HCT116 (cell line): ENCODE measurements around the gene FGD5. TPM values are rescaled to one million over a fixed set of nuclear protein-coding genes. Genes with fewer than 3 reads are reported as not detected.

Source experiments
- ATAC-seq: fragments of 200-7000 bp; cut with Tn5 transposase; 2 replicates; pipeline ENCODE4 v1.9.1; 2020; ENCODE audit warnings: mild to moderate bottlenecking, moderate library complexity
- BruUV-seq: library from RNA; stranded (reverse); fragments of 400-500 nt; replicated peaks from 2 replicates; lab custom pipeline; 2021; lab: Mats Ljungman, UMichigan
- CTCF ChIA-PET: fragments of 300-600 bp; sonication (Branson Sonifier 250); formaldehyde crosslinking; loops from one replicate; lab custom pipeline; 2021; ENCODE audit warnings: antibody characterized with exemption; lab: Charles Lee
- POLR2A ChIA-PET: fragments of 300-600, 350-600 bp; sonication (Branson Sonifier 250); formaldehyde crosslinking; loops from one replicate; lab custom pipeline; 2021; ENCODE audit warnings: antibody characterized with exemption; lab: Charles Lee
- RAD21 ChIA-PET, 2 experiments: fragments of 300-600 bp; sonication (Branson Sonifier 250); formaldehyde crosslinking; loops; one replicate each; lab custom pipeline; 2023; ENCODE audit warnings: low total read pairs in 2 of 2; ENCODE audit not compliant: uncharacterized antibody in 2 of 2, unreplicated experiment in 2 of 2, low non-redundant PET in 1 of 2; lab: Charles Lee
- DNase-seq: peaks from one replicate; pipeline ENCODE4 v3.0.0-alpha.2; 2010; ENCODE audit warnings: low read depth, low spot score
- H2AFZ ChIP-seq: fragments of 200-600 bp; shearing (Covaris generic), sonication (generic); 2 replicates; pipeline ENCODE4 v1.6.1; 2017; ENCODE audit warnings: low read depth, mixed run types, mixed read lengths, antibody characterized with exemption, low read length; ENCODE audit not compliant: poor library complexity, severe bottlenecking
- H3K27ac ChIP-seq: 2 replicates; pipeline ENCODE4 v1.5.1; 2012; ENCODE audit warnings: low read depth, low read length
- H3K27me3 ChIP-seq: fragments of 200-600 bp; sonication (generic); 2 replicates; pipeline ENCODE4 v1.6.1; 2016; ENCODE audit warnings: mixed run types, low read length, mixed read lengths; ENCODE audit not compliant: insufficient read depth
- H3K36me3 ChIP-seq, 2 experiments: fragments of 200-500 bp in 1 of 2; fragments of 200-600 bp in 1 of 2; sonication (Bioruptor generic) in 1 of 2; sonication (generic) in 1 of 2; 2 replicates each; pipeline versions ENCODE4 v1.5.1 to v1.6.1; 2014 to 2016; ENCODE audit warnings: low read length in 2 of 2, inconsistent platforms in 1 of 2, mixed read lengths in 1 of 2, mixed run types in 1 of 2; ENCODE audit not compliant: insufficient read depth in 2 of 2, control insufficient read depth in 1 of 2
- H3K4me1 ChIP-seq, 2 experiments: fragments of 200-600 bp in 1 of 2; sonication (generic) in 1 of 2; 2 replicates each; pipeline versions ENCODE4 v1.5.1 to v1.6.1; 2012 to 2017; ENCODE audit warnings: low read length in 2 of 2, inconsistent platforms in 1 of 2, mild to moderate bottlenecking in 1 of 2, mixed read lengths in 1 of 2, mixed run types in 1 of 2, moderate library complexity in 1 of 2; ENCODE audit not compliant: insufficient read depth in 2 of 2, control insufficient read depth in 1 of 2
- H3K4me2 ChIP-seq: fragments of 200-600 bp; sonication (generic); 2 replicates; pipeline ENCODE4 v1.6.1; 2017; ENCODE audit warnings: mixed run types, low read length, mixed read lengths
- H3K4me3 ChIP-seq, 2 experiments: fragments of 200-600 bp in 1 of 2; sonication (generic) in 1 of 2; replicated peaks in 1 of 2; 2 replicates each; pipeline ENCODE4 v1.5.1; 2011 to 2016; ENCODE audit warnings: low read length in 2 of 2, control low read depth in 1 of 2, low read depth in 1 of 2, mild to moderate bottlenecking in 1 of 2, mixed read lengths in 1 of 2, mixed run types in 1 of 2
- H3K79me2 ChIP-seq: fragments of 200-600 bp; sonication (generic); 2 replicates; pipeline ENCODE4 v1.6.1; 2017; ENCODE audit warnings: mild to moderate bottlenecking, mixed run types, low read length, moderate library complexity, mixed read lengths; ENCODE audit not compliant: insufficient read depth
- H3K9ac ChIP-seq: fragments of 200-600 bp; sonication (generic); 2 replicates; pipeline ENCODE4 v1.6.1; 2016; ENCODE audit warnings: low read length, mixed read lengths
- H3K9me2 ChIP-seq: fragments of 200-600 bp; sonication (generic), shearing (Covaris generic); 2 replicates; pipeline ENCODE4 v1.6.1; 2017; ENCODE audit warnings: mixed run types, mild to moderate bottlenecking, moderate library complexity; ENCODE audit not compliant: insufficient read depth
- H3K9me3 ChIP-seq, 2 experiments: fragments of 200-500 bp in 1 of 2; fragments of 200-600 bp in 1 of 2; sonication (Bioruptor generic) in 1 of 2; sonication (generic) in 1 of 2; 2 replicates each; pipeline ENCODE4 v1.6.1; 2014 to 2017; ENCODE audit warnings: low read length in 2 of 2, mixed read lengths in 2 of 2, inconsistent platforms in 1 of 2, low read depth in 1 of 2, mild to moderate bottlenecking in 1 of 2, mixed run types in 1 of 2, moderate library complexity in 1 of 2; ENCODE audit not compliant: control insufficient read depth in 1 of 2, insufficient read depth in 1 of 2
- H4K20me1 ChIP-seq: fragments of 200-600 bp; sonication (generic), shearing (Covaris generic); 2 replicates; pipeline ENCODE4 v1.6.1; 2017; ENCODE audit warnings: mixed run types, mild to moderate bottlenecking, moderate library complexity; ENCODE audit not compliant: insufficient read depth
- CBX3 ChIP-seq: IDR thresholded peaks from 2 replicates; pipeline ENCODE4 v1.6.1; 2012; ENCODE audit warnings: low read depth
- CEBPB ChIP-seq: IDR thresholded peaks from 2 replicates; pipeline ENCODE4 v1.6.1; 2012; ENCODE audit warnings: low read depth
- EGR1 ChIP-seq: IDR thresholded peaks from 2 replicates; pipeline ENCODE4 v1.6.1; 2012; ENCODE audit warnings: low read depth
- ELF1 ChIP-seq: IDR thresholded peaks from 2 replicates; pipeline ENCODE4 v1.6.1; 2012; ENCODE audit warnings: low read depth, borderline replicate concordance
- JUND ChIP-seq: IDR thresholded peaks from 2 replicates; pipeline ENCODE4 v1.6.1; 2012
- POLR2A ChIP-seq: IDR thresholded peaks from 2 replicates; pipeline ENCODE4 v1.7.0; 2011; ENCODE audit warnings: borderline replicate concordance; ENCODE audit not compliant: insufficient read depth, insufficient read length; ENCODE audit errors: extremely low read depth
- POLR2AphosphoS5 ChIP-seq: IDR thresholded peaks from 2 replicates; pipeline ENCODE4 v1.6.1; 2011; ENCODE audit warnings: mild to moderate bottlenecking, low read depth, low read length, moderate library complexity
- SIN3A ChIP-seq: IDR thresholded peaks from 2 replicates; pipeline ENCODE4 v1.6.1; 2012; ENCODE audit warnings: low read depth
- SP1 ChIP-seq: IDR thresholded peaks from 2 replicates; pipeline ENCODE4 v1.6.1; 2012; ENCODE audit warnings: low read depth
- YY1 ChIP-seq: IDR thresholded peaks from 2 replicates; pipeline ENCODE4 v1.6.1; 2011; ENCODE audit warnings: low read length, low read depth, moderate library complexity, mild to moderate bottlenecking; ENCODE audit not compliant: insufficient replicate concordance; ENCODE audit errors: extremely low read depth
- ZNF274 ChIP-seq: fragments of 200-500 bp; sonication (Bioruptor generic); IDR thresholded peaks from 2 replicates; pipeline ENCODE4 v1.6.1; 2014; ENCODE audit warnings: mild to moderate bottlenecking, low read depth, low read length, inconsistent platforms
- intact Hi-C: fragments of 100-400 bp; cut with micrococcal nuclease; formaldehyde crosslinking; loops from 2 replicates; pipeline ENCODE4 v1.10.0; 2022
- total RNA-seq: library from RNA; stranded (reverse); gene quantifications from one replicate; pipeline ENCODE4 v1.2.1, GENCODE V29; 2021; ENCODE audit not compliant: unreplicated experiment
- TF ChIP-seq, protein P1 (sequence below): IDR thresholded peaks from 2 replicates; pipeline ENCODE4 v1.6.1; 2012
- TF ChIP-seq, protein P2 (sequence below): IDR thresholded peaks from 2 replicates; pipeline ENCODE4 v1.6.1; 2012
- TF ChIP-seq, protein P3 (sequence below): IDR thresholded peaks from 2 replicates; pipeline ENCODE4 v1.6.1; 2012; ENCODE audit warnings: low read depth

FGD5 gene
- total RNA-seq, 1 experiment from 2014 or later, result 0.22 TPM

DNA sequence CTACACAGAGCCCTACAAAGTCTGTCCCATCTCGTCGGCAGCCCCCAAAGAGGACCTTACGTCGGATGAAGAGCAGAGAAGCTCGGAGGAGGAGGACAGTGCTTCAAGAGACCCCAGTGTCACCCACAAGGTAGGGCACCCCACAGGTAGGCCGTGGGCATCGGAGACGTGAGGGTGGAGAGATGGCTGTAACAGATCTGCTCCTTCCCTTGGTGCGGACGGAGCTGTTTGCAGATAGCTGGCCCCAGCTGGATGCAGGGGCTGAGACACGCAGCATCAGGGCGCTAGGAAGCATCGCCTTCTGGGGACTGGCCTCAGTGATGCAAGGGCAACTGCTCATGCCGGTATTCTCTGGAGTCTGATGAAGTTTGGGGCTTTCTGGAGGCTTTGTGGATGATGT lies 45.4 kb downstream of the FGD5 start:
- no peaks in the 10 kb centered on the region for H3K9me2 ChIP-seq
- CTCF ChIA-PET, result no interaction called here
- no peaks in the 10 kb centered on the region for H3K36me3 ChIP-seq
- DNase-seq (no peak), ATAC-seq (no peak)
- no peaks in the 10 kb centered on the region for H3K9me3 ChIP-seq
- H3K9ac ChIP-seq, result no peak overlapping the region
- H3K27me3 ChIP-seq, result no peaks in the 10 kb centered on the region
- no peaks in the 10 kb centered on the region for H3K79me2 ChIP-seq
- POLR2A ChIA-PET, result no interaction called here
- RAD21 ChIA-PET, result no interaction called here
- H3K4me1 ChIP-seq, result no peaks in the 10 kb centered on the region
- no peak overlapping the region for H3K4me3 ChIP-seq
- intact Hi-C loops, result no loop called here
- H3K4me2 ChIP-seq, result no peak overlapping the region
- BruUV-seq, result no TSS peak
- no peak overlapping the region for H3K27ac ChIP-seq
- H4K20me1 ChIP-seq, result no peaks in the 10 kb centered on the region
- no peak for TF ChIP-seq POLR2A
- no peak for TF ChIP-seq YY1
- TF ChIP-seq EGR1, result no peak
- no peak for TF ChIP-seq POLR2AphosphoS5
- no peak for TF ChIP-seq JUND
- TF ChIP-seq ELF1, result no peak
- no peak for TF ChIP-seq SP1
- no peak for TF ChIP-seq ZNF274
- no peak for TF ChIP-seq SIN3A
- no peak for TF ChIP-seq CEBPB
- TF ChIP-seq, protein P1, sequence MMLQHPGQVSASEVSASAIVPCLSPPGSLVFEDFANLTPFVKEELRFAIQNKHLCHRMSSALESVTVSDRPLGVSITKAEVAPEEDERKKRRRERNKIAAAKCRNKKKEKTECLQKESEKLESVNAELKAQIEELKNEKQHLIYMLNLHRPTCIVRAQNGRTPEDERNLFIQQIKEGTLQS, result no peak
- TF ChIP-seq, protein P2, sequence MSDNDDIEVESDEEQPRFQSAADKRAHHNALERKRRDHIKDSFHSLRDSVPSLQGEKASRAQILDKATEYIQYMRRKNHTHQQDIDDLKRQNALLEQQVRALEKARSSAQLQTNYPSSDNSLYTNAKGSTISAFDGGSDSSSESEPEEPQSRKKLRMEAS, result no peak
- TF ChIP-seq, protein P3, sequence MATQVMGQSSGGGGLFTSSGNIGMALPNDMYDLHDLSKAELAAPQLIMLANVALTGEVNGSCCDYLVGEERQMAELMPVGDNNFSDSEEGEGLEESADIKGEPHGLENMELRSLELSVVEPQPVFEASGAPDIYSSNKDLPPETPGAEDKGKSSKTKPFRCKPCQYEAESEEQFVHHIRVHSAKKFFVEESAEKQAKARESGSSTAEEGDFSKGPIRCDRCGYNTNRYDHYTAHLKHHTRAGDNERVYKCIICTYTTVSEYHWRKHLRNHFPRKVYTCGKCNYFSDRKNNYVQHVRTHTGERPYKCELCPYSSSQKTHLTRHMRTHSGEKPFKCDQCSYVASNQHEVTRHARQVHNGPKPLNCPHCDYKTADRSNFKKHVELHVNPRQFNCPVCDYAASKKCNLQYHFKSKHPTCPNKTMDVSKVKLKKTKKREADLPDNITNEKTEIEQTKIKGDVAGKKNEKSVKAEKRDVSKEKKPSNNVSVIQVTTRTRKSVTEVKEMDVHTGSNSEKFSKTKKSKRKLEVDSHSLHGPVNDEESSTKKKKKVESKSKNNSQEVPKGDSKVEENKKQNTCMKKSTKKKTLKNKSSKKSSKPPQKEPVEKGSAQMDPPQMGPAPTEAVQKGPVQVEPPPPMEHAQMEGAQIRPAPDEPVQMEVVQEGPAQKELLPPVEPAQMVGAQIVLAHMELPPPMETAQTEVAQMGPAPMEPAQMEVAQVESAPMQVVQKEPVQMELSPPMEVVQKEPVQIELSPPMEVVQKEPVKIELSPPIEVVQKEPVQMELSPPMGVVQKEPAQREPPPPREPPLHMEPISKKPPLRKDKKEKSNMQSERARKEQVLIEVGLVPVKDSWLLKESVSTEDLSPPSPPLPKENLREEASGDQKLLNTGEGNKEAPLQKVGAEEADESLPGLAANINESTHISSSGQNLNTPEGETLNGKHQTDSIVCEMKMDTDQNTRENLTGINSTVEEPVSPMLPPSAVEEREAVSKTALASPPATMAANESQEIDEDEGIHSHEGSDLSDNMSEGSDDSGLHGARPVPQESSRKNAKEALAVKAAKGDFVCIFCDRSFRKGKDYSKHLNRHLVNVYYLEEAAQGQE, result no peak
- no peak for TF ChIP-seq CBX3
- H2AFZ ChIP-seq, result no peak overlapping the region
